Fibroblast of villous mesenchyme (primary cell): ENCODE measurements around the gene EIF5B. TPM values are rescaled to one million over a fixed set of nuclear protein-coding genes. Genes with fewer than 3 reads are reported as not detected.

ENCODE experiments used
- DNase-seq: peaks from one replicate; pipeline ENCODE4 v3.0.0-alpha.2; 2010; ENCODE audit warnings: low read depth
- H3K4me3 ChIP-seq: 2 replicates; pipeline ENCODE4 v1.5.1; 2011; ENCODE audit warnings: low read depth, mild to moderate bottlenecking, low read length
- total RNA-seq: library from RNA; depleted of rRNA; stranded (reverse); fragments of >200 nt; gene quantifications from 2 replicates; pipeline ENCODE4 v1.2.3, GENCODE V29; 2012
- TF ChIP-seq, protein P1 (sequence below): IDR thresholded peaks from 2 replicates; pipeline ENCODE4 v1.5.1; 2012; ENCODE audit warnings: low read depth, mild to moderate bottlenecking, low read length; ENCODE audit not compliant: insufficient read depth

EIF5B gene
- total RNA-seq, 1 donor = 19.0 TPM

DNA sequence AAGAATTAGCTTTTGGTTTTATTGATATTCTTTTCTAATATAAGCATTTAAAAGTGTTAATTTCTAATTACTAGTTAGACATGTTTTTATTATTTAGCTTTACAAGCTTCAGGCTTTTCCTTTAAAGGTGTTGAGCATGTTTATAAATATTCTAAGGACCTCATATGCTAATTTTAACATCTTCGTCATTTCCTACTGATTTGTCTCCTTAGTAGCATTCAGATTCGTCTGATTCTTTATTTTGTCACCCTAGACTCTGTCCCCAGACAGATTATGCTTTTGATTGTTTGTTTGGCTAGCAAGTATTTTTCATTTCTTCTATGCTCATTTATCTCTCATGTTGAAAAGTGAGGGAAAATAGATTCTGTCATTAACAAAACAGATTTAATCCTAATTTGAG is 51.7 kb downstream of the EIF5B start:
- no peak overlapping the region for H3K4me3 ChIP-seq
- TF ChIP-seq, protein P1, sequence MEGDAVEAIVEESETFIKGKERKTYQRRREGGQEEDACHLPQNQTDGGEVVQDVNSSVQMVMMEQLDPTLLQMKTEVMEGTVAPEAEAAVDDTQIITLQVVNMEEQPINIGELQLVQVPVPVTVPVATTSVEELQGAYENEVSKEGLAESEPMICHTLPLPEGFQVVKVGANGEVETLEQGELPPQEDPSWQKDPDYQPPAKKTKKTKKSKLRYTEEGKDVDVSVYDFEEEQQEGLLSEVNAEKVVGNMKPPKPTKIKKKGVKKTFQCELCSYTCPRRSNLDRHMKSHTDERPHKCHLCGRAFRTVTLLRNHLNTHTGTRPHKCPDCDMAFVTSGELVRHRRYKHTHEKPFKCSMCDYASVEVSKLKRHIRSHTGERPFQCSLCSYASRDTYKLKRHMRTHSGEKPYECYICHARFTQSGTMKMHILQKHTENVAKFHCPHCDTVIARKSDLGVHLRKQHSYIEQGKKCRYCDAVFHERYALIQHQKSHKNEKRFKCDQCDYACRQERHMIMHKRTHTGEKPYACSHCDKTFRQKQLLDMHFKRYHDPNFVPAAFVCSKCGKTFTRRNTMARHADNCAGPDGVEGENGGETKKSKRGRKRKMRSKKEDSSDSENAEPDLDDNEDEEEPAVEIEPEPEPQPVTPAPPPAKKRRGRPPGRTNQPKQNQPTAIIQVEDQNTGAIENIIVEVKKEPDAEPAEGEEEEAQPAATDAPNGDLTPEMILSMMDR = no peak
- DNase-seq = no peak

DNA sequence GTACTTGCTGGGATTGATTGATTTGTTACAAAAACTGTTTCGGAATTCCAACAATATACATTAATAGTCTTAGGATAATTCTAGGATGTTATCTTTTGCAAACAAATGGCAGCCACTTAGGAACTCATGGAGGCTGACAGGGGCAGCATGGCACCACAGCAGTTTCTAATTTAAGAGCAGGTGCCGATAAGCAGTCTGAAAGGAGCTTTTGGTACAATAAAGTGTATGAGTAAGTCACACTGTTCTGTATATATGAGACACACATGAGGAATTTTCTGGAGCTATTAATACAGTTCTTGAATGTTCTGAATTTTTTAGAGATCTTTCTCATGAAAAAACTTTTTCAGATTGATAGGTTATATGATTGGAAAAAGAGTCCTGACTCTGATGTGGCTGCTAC is 52.2 kb downstream of the EIF5B start:
- DNase-seq = peak; percentile 20
- TF ChIP-seq, protein P1 = no peak
- no peak overlapping the region for H3K4me3 ChIP-seq

- DNase-seq = no peak
- TF ChIP-seq, protein P1 = no peak
- H3K4me3 ChIP-seq = no peak overlapping the region
These were observed 52.8 kb downstream of the EIF5B start for GRCh38 chr2:99389946-99390345.

DNA sequence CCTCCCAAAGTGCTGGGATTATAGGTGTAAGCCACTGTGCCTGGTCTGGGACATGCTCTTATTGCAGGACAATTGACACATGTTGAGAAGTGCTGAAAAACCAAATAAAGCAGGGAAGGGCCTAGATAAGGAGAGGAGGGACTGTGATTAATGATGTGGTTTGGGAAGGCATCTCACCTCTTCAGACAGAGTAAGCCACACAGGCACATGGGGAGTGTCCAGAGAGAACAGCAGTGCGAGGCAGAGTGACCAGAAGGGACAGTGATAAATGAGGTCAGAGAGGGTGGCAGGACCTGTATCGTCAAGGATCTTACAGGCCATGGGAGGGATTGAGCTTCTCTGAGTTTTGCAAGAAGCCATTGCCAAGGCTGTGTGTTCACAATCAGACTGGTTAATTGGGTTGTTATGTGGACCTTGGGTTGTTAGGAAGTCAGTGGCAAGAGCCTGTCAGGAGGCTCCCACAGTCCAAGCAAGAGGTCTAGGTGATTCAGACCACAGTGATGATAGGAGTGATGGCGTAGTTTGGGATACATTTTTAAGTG is 58.5 kb downstream of the EIF5B start:
- no peak overlapping the region for H3K4me3 ChIP-seq
- DNase-seq = no peak
- TF ChIP-seq, protein P1 = no peak

DNA sequence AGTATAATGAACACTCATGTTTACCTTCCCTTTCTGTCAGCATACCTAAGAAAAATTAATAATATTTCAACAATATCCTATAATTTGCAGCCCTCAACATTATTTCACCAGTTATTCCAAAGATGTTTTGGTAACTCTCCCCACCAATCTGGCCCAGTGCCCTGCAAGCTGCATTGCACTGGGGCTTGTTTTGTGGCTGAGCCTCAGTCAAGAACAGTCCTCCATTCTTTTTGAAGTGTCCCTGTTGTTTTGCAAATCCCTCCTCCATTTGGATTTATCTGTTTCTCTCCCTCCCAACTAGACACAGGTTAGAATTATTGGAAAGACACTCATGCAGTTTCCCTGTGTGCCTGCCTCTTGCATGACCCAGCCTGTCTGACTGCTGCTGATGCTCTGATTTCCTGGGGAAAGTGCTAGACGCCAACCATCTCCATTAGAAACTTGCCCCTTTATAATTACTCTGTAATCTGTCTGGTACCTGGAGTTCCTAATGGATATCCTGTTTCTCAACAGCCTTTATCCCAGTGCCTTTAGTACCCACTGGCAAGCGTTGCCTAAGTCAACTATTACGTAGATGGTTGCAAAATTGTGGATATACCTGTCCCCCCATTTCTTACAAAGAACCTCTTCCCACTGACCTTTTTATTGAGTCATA is 60.2 kb downstream of the EIF5B start:
- DNase-seq = no peak
- TF ChIP-seq, protein P1 = no peak
- no peak overlapping the region for H3K4me3 ChIP-seq

GRCh38 chr2:99398303-99398702 is 61.1 kb downstream of the EIF5B start:
- DNase-seq = no peak
- TF ChIP-seq, protein P1 = no peak
- no peak overlapping the region for H3K4me3 ChIP-seq

- DNase-seq = no peak
- H3K4me3 ChIP-seq = no peak overlapping the region
- TF ChIP-seq, protein P1 = no peak
These were observed 61.9 kb downstream of the EIF5B start for GRCh38 chr2:99399063-99399462.
